OCI-LY7 (cell line): ENCODE measurements around the gene CDKL5. TPM values are rescaled to one million over a fixed set of nuclear protein-coding genes. Genes with fewer than 3 reads are reported as not detected.

Source experiments
- BruUV-seq: library from RNA; stranded (reverse); fragments of 400-500 nt; replicated peaks from 2 replicates; lab custom pipeline; 2021; lab: Mats Ljungman, UMichigan
- CTCF ChIA-PET: fragments of 300-600 bp; sonication (Branson Sonifier 250); formaldehyde crosslinking; loops from one replicate; lab custom pipeline; 2022; ENCODE audit warnings: antibody characterized with exemption; ENCODE audit not compliant: unreplicated experiment; lab: Charles Lee
- POLR2A ChIA-PET: fragments of 300-600 bp; sonication (Branson Sonifier 250); formaldehyde crosslinking; loops from one replicate; lab custom pipeline; 2022; ENCODE audit warnings: antibody characterized with exemption; lab: Charles Lee
- DNase-seq: peaks from one replicate; pipeline ENCODE4 v3.0.0-alpha.2; 2015; ENCODE audit warnings: low spot score
- H2AFZ ChIP-seq: fragments of 200-600 bp; sonication (generic), shearing (Covaris generic); 2 replicates; pipeline ENCODE4 v1.6.1; 2014; ENCODE audit warnings: mild to moderate bottlenecking, antibody characterized with exemption, low read length, moderate library complexity
- H3K27ac ChIP-seq: fragments of 200-600 bp; sonication (generic); 2 replicates; pipeline ENCODE4 v1.5.1; 2014; ENCODE audit warnings: mixed run types, low read depth, mild to moderate bottlenecking, moderate library complexity, low read length, inconsistent platforms; ENCODE audit not compliant: poor library complexity, severe bottlenecking
- H3K36me3 ChIP-seq: fragments of 200-600 bp; sonication (generic); 2 replicates; pipeline ENCODE4 v1.6.1; 2014; ENCODE audit warnings: mild to moderate bottlenecking, antibody characterized with exemption, low read length, moderate library complexity, mixed read lengths; ENCODE audit not compliant: insufficient read depth
- H3K4me1 ChIP-seq: fragments of 200-600 bp; sonication (generic); 2 replicates; pipeline ENCODE4 v1.5.1; 2014; ENCODE audit warnings: mild to moderate bottlenecking, low read length; ENCODE audit not compliant: insufficient read depth, poor library complexity, severe bottlenecking
- H3K4me2 ChIP-seq: fragments of 200-600 bp; sonication (generic); 2 replicates; pipeline ENCODE4 v1.6.1; 2014; ENCODE audit warnings: mild to moderate bottlenecking, low read length
- H3K4me3 ChIP-seq: fragments of 200-600 bp; sonication (generic); 2 replicates; pipeline ENCODE4 v1.5.1; 2014; ENCODE audit warnings: mild to moderate bottlenecking, low read depth, low read length; ENCODE audit not compliant: poor library complexity, severe bottlenecking
- H3K79me2 ChIP-seq: fragments of 200-600 bp; sonication (generic); 2 replicates; pipeline ENCODE4 v1.6.1; 2016; ENCODE audit warnings: low read depth, mild to moderate bottlenecking, low read length, moderate library complexity, mixed read lengths; ENCODE audit not compliant: insufficient read depth
- H3K9me2 ChIP-seq: fragments of 200-600 bp; sonication (generic); 2 replicates; pipeline ENCODE4 v1.6.1; 2016; ENCODE audit warnings: mild to moderate bottlenecking, low read length, mixed read lengths; ENCODE audit not compliant: insufficient read depth
- H3K9me3 ChIP-seq: fragments of 200-600 bp; sonication (generic); 2 replicates; pipeline ENCODE4 v1.6.1; 2014; ENCODE audit warnings: mild to moderate bottlenecking, mixed run types, low read length, mixed read lengths
- H4K20me1 ChIP-seq: fragments of 200-600 bp; sonication (generic); 2 replicates; pipeline ENCODE4 v1.6.1; 2014; ENCODE audit warnings: mild to moderate bottlenecking, antibody characterized with exemption, low read length, moderate library complexity, mixed read lengths; ENCODE audit not compliant: insufficient read depth
- EZH2phosphoT487 ChIP-seq: fragments of 200-600 bp; sonication (generic); IDR thresholded peaks from 2 replicates; pipeline ENCODE4 v1.6.1; 2018; ENCODE audit warnings: low read depth, borderline replicate concordance, mild to moderate bottlenecking, mixed run types, antibody characterized with exemption, low read length, moderate library complexity, mixed read lengths
- intact Hi-C: fragments of 100-400 bp; cut with micrococcal nuclease; formaldehyde crosslinking; loops from one replicate; pipeline ENCODE4 v1.10.0; 2022; ENCODE audit not compliant: unreplicated experiment
- total RNA-seq, 2 experiments: library from RNA; depleted of rRNA in 1 of 2; stranded (reverse); fragments of >200 nt in 1 of 2; shearing (Covaris generic) in 1 of 2; gene quantifications; 2 replicates each; pipeline ENCODE4 v1.2.3, GENCODE V29; 2014 to 2022
- TF ChIP-seq, protein P1 (sequence below): fragments of 200-600 bp; sonication (generic); conservative IDR thresholded peaks from 2 replicates; pipeline ENCODE4 v1.5.1; 2014; ENCODE audit warnings: mild to moderate bottlenecking, antibody characterized with exemption, low read length, moderate library complexity, mixed read lengths

CDKL5 gene
- total RNA-seq, 2 experiments from 2014 or later, result 1.3 to 2.0 TPM

DNA sequence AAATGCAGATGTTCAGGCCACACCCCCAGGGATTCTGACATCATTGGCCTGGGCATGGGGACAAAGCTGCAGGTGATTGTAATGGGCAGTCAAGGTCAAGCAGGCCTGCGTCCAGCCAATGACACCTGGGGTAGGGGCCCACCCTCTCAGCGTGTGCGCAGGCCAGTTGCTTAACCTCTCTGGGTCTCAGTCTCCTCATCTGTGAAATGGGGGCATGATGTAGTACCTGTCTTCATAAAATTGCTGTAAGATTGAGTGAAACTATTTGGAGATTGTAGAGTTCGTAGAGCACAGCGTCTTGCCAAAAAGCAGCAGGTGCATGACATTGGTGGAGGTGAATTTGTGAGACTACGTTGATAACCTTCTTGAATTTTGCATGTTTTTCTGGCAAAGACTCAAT lies 225.3 kb downstream of the CDKL5 start:
- intact Hi-C loops, result no loop called here
- no peak for DNase-seq
- CTCF ChIA-PET, result no interaction called here
- no TSS peak for BruUV-seq
- no peaks in the 10 kb centered on the region for H3K36me3 ChIP-seq
- H3K4me3 ChIP-seq, result no peak overlapping the region
- H2AFZ ChIP-seq, result no peak overlapping the region
- no peaks in the 10 kb centered on the region for H3K9me3 ChIP-seq
- no peak overlapping the region for H3K4me2 ChIP-seq
- no peaks in the 10 kb centered on the region for H3K4me1 ChIP-seq
- no peaks in the 10 kb centered on the region for H3K79me2 ChIP-seq
- H3K9me2 ChIP-seq, result no peaks in the 10 kb centered on the region
- H3K27ac ChIP-seq, result no peak overlapping the region
- POLR2A ChIA-PET, result no interaction called here
- no peaks in the 10 kb centered on the region for H4K20me1 ChIP-seq
- TF ChIP-seq, protein P1, sequence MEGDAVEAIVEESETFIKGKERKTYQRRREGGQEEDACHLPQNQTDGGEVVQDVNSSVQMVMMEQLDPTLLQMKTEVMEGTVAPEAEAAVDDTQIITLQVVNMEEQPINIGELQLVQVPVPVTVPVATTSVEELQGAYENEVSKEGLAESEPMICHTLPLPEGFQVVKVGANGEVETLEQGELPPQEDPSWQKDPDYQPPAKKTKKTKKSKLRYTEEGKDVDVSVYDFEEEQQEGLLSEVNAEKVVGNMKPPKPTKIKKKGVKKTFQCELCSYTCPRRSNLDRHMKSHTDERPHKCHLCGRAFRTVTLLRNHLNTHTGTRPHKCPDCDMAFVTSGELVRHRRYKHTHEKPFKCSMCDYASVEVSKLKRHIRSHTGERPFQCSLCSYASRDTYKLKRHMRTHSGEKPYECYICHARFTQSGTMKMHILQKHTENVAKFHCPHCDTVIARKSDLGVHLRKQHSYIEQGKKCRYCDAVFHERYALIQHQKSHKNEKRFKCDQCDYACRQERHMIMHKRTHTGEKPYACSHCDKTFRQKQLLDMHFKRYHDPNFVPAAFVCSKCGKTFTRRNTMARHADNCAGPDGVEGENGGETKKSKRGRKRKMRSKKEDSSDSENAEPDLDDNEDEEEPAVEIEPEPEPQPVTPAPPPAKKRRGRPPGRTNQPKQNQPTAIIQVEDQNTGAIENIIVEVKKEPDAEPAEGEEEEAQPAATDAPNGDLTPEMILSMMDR, result no peak
- TF ChIP-seq EZH2phosphoT487, result no peak

DNA sequence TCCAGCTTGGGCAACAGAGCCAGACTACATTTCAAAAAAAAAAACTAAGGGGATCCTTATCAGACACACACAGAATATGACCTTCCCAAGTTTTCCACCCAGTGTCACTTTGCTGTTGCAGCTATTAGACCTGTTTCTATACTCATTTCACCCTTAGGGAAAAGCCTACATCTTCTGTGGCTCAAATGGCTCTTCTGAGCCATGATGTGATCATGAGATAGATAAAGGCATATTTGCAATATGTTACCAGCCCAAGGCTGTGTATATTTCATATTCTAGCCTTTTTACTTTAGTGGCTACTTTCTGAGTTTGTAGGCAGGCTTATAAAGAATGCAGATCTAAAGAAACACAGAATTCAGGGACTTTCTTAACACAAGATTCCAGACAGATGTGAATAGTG lies 227.2 kb downstream of the CDKL5 start:
- intact Hi-C loops, result no loop called here
- Histone ChIP-seq H3K36me3 (no peaks in the 10 kb centered on the region), H3K4me2 (no peak overlapping the region), H4K20me1 (no peaks in the 10 kb centered on the region), H3K4me1 (no peaks in the 10 kb centered on the region), H3K79me2 (no peaks in the 10 kb centered on the region), H3K4me3 (no peak overlapping the region), H3K27ac (no peak overlapping the region), H3K9me3 (no peaks in the 10 kb centered on the region), H3K9me2 (no peaks in the 10 kb centered on the region), H2AFZ (no peak overlapping the region)
- TF ChIP-seq EZH2phosphoT487, result no peak
- TF ChIP-seq, protein P1, result no peak
- CTCF ChIA-PET, result no interaction called here
- DNase-seq, result no peak
- POLR2A ChIA-PET, result no interaction called here
- no TSS peak for BruUV-seq

DNA sequence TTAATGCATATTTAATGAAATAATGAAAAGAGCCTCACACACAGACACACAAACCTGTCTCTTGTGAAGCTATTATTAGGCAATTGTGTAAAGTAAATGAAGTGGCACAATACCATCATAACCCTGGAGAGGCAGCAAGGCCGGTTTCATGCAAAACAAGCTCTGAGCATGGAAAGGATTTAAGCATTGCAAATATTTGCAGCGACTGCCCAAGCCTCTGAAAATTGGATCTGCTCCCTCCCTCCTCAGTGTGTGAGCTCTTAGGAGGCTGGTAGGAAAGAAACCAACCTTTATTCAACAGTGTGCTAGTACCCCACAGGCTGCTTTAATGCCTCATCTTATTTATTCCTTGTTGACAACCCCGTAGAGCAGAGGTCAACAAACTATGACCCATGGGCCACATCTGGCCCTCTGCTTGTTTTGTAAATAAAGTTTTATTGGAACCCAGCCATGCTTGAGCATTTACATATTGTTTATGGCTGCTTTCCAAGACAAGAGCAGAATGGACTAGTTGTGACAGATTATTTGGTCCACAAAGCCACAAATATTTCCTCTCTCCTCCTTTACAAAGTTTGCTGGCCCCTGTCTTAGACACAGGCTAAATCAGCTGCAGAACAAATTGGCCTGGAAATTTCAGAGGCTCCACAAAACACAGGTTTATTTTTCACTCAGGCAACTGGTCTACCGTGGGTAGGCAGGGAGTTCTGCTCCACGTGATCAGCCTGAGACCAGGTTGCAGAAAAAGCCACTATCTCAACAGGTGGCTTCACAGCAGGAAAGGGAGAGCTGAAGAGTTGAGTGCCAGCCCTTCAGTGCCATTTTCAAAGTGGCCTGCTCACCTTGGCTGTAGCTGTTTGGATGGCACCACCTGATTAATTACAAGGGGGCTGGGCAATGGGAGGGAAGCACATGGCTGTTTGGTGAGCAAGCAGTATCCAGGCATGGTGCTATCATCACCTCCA lies 229.7 kb downstream of the CDKL5 start:
- H3K79me2 ChIP-seq, result no peaks in the 10 kb centered on the region
- H4K20me1 ChIP-seq, result no peaks in the 10 kb centered on the region
- H3K36me3 ChIP-seq, result no peaks in the 10 kb centered on the region
- ChIA-PET POLR2A (interaction anchor here (0.7 kb wide), 1 partner anchor 221 kb away, joined by 3 read pairs; no protein-coding TSS in a partner anchor), CTCF (no interaction called here)
- intact Hi-C loops, result no loop called here
- H3K27ac ChIP-seq, result no peak overlapping the region
- no peaks in the 10 kb centered on the region for H3K9me3 ChIP-seq
- TF ChIP-seq, protein P1, result no peak
- no peak for TF ChIP-seq EZH2phosphoT487
- no peak for DNase-seq
- H3K9me2 ChIP-seq, result no peaks in the 10 kb centered on the region
- H3K4me2 ChIP-seq, result no peak overlapping the region
- H2AFZ ChIP-seq, result no peak overlapping the region
- H3K4me3 ChIP-seq, result no peak overlapping the region
- BruUV-seq, result no TSS peak
- no peaks in the 10 kb centered on the region for H3K4me1 ChIP-seq
